ENCODE data around the gene EFNA2. TPM values are rescaled to one million over a fixed set of nuclear protein-coding genes. Genes with fewer than 3 reads are reported as not detected.

EFNA2 gene
- total RNA-seq, result not detected in 2 replicates

DNA sequence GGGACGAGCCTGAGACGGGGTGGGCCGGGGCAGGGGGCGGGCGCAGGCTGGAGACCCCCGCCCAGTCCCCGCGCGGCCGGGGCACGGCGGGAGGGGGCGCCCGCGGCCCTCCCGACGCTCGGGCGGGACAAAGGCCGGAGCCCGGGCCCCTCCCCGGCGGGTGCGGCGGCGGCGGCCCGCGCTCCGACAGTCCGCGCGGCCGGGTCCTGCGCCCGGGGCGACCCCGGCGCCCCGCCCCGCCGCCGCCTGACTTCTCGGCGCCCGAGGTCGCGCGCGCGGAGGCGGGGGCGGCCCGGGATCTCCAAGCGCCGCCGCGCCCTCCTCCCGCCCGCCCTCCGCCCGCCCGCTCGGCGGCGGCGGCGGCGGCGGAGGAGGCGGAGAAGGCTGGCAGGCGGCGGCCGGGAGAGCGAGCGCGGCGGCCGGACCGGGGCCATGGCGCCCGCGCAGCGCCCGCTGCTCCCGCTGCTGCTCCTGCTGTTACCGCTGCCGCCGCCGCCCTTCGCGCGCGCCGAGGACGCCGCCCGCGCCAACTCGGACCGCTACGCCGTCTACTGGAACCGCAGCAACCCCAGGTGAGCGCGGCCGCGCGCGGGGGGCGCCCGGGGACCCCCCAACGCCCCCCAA lies at the start of gene EFNA2:
TSS of gene EFNA2 (plus strand) at position 137 of the 624 bp plus-strand sequence. CDS start at position 433, 296 bp downstream.

DNA sequence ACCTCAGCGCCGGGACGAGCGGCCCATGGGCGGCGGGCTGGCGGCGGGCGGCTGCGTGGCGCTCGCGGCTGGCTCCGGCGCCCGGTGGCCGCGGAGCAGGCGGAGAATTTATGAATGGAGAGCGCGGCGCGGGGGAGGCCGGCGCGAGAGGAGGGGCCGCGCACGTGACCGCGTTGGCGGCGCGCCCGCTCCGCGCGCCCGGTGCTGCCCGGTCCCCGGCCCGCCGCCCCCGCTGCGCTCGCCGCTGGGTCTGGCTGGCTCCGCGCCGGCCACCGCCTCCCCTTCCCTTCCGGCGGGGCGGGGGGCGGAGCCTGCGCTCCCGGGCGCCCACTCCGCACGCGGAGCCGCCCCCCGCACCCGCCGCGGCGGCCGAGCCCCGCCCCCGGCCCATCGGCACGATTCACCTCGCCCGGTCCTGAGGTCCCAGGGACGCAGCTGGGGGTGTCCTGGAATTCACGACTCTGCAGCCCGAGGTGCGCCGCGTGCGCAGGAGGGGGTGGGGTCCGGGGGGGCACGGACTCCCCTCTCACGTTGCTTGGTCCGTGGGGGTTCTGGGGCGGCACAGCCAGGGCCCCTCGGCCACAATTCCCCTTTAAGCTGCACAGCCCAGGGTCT lies 47.8 kb upstream of the EFNA2 start, which contains the start of gene CBARP:
TSS of gene CBARP (minus strand) at position 252 of the 615 bp plus-strand sequence. CDS start 1,905 bp downstream, outside the sequence.

GRCh38 chr19:1241417-1242095 lies 44.1 kb upstream of the EFNA2 start, which contains the start of gene ATP5F1D:
ATP5F1D (plus strand) TSS chr19:1241751; CDS start chr19:1241851, 100 bp downstream.

GRCh38 chr19:1248139-1248785 lies 37.4 kb upstream of the EFNA2 start, which contains the start of gene MIDN:
MIDN (plus strand) TSS chr19:1248583; CDS start chr19:1250297, 1,714 bp downstream.

GRCh38 chr19:1269065-1269477 lies 16.6 kb upstream of the EFNA2 start, which contains the start of gene CIRBP:
CIRBP (plus strand) TSS chr19:1269332; CDS start chr19:1270934, 1,602 bp downstream.

DNA sequence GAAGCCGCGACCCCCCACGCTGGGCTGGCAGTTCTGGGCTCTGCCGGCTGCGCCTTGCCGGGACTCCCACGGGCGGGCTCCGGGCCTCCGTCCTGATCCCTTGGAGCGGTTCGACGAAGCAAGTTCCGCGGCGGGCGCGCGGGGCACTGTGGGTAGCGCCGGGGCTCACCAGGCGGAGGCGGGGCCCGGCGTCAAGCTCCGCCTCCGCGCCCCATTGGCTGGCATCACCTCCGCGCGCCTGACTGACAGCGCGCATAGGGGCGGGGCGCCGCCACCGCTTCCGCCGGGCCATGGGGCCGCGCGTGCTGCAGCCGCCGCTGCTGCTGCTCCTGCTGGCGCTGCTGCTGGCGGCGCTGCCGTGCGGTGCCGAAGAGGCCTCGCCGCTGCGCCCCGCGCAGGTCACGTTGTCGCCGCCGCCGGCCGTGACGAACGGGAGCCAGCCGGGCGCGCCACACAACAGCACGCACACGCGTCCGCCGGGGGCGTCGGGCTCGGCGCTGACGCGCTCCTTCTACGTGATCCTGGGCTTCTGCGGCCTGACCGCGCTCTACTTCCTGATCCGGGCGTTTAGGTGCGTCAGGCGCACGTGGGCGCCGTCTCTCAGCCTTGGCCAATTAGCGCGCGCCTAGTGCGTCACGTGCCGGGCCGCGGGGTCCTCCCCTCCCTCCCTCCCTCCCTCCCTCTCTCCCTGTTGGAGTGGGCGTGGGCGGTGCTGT lies 10.3 kb upstream of the EFNA2 start, which contains the start of gene FAM174C:
TSS of gene FAM174C (plus strand) at position 271 of the 716 bp plus-strand sequence. CDS start at position 291, 20 bp downstream.

Other genes with a start within 250 kb of the EFNA2 start
- 3.4 and 3.8 TPM in 2 replicates for gene ABCA7, start 245.8 kb upstream of the EFNA2 start, total RNA-seq
- 0.85 and 1.6 TPM in 2 replicates for gene ARHGAP45, start 218.7 kb upstream of the EFNA2 start, total RNA-seq
- gene POLR2E, start 190.5 kb upstream of the EFNA2 start, total RNA-seq, result 83.9 and 89.1 TPM in 2 replicates
- gene GPX4, start 181.9 kb upstream of the EFNA2 start, total RNA-seq, result 344 and 573 TPM in 2 replicates
- gene SBNO2, start 111.6 kb upstream of the EFNA2 start, total RNA-seq, result 34.8 and 62.8 TPM in 2 replicates
- 83.1 and 101 TPM in 2 replicates for gene STK11, start 80.1 kb upstream of the EFNA2 start, total RNA-seq
- 1.00 and 1.8 TPM in 2 replicates for gene CBARP, start 47.9 kb upstream of the EFNA2 start, total RNA-seq
- 18.2 and 21.5 TPM in 2 replicates for gene ATP5F1D, start 44.1 kb upstream of the EFNA2 start, total RNA-seq
- 10.0 and 12.9 TPM in 2 replicates for gene MIDN, start 37.3 kb upstream of the EFNA2 start, total RNA-seq
- 222 and 279 TPM in 2 replicates for gene CIRBP, start 16.5 kb upstream of the EFNA2 start, total RNA-seq
- 19.6 and 26.2 TPM in 2 replicates for gene FAM174C, start 10.3 kb upstream of the EFNA2 start, total RNA-seq
- gene NDUFS7, start 98.0 kb downstream of the EFNA2 start, total RNA-seq, result 51.8 and 58.7 TPM in 2 replicates
- 29.0 and 36.1 TPM in 2 replicates for gene GAMT, start 115.7 kb downstream of the EFNA2 start, total RNA-seq
- gene DAZAP1, start 121.7 kb downstream of the EFNA2 start, total RNA-seq, result 34.7 and 42.2 TPM in 2 replicates
- gene RPS15, start 152.5 kb downstream of the EFNA2 start, total RNA-seq, result 387 and 450 TPM in 2 replicates
- 0.09 and 0.28 TPM in 2 replicates for gene APC2, start 164.2 kb downstream of the EFNA2 start, total RNA-seq
- gene C19orf25, start 193.3 kb downstream of the EFNA2 start, total RNA-seq, result 19.2 and 19.6 TPM in 2 replicates
- 1.3 and 1.6 TPM in 2 replicates for gene PCSK4, start 204.5 kb downstream of the EFNA2 start, total RNA-seq
- 1.1 and 2.0 TPM in 2 replicates for gene REEP6, start 205.3 kb downstream of the EFNA2 start, total RNA-seq
- 2.1 and 3.1 TPM in 2 replicates for gene ADAMTSL5, start 227.1 kb downstream of the EFNA2 start, total RNA-seq
- not detected in 2 replicates for gene PLK5, start 238.2 kb downstream of the EFNA2 start, total RNA-seq